Nephron (organoid): Measurements from ENCODE around the gene ADCY10.

Experiments
- H3K27ac Mint-ChIP-seq, 3 experiments: 2 replicates each; pipeline ENCODE4 v1.8.0; 2020; ENCODE audit warnings: mixed read lengths in 3 of 3, mild to moderate bottlenecking in 2 of 3, moderate library complexity in 1 of 3
- H3K27me3 Mint-ChIP-seq: 2 replicates; pipeline ENCODE4 v1.8.0; 2021; ENCODE audit warnings: low read depth, mild to moderate bottlenecking, moderate library complexity, mixed read lengths
- H3K36me3 Mint-ChIP-seq: 2 replicates; pipeline ENCODE4 v1.8.0; 2020; ENCODE audit warnings: low read depth, mixed read lengths
- H3K4me1 Mint-ChIP-seq: 2 replicates; pipeline ENCODE4 v1.8.0; 2020; ENCODE audit warnings: mixed read lengths
- H3K4me3 Mint-ChIP-seq, 3 experiments: 2 replicates each; pipeline ENCODE4 v1.8.0; 2020; ENCODE audit warnings: mild to moderate bottlenecking in 3 of 3, mixed read lengths in 3 of 3, moderate library complexity in 2 of 3
- H3K9me3 Mint-ChIP-seq: 2 replicates; pipeline ENCODE4 v1.8.0; 2020; ENCODE audit warnings: mixed read lengths
- CTCF ChIP-seq, 3 experiments: fragments of 200-600 bp; sonication (generic); IDR thresholded peaks; one replicate each; pipeline ENCODE4 v1.5.0; 2021; ENCODE audit warnings: antibody characterized with exemption in 3 of 3; ENCODE audit not compliant: unreplicated experiment in 3 of 3

Gene ADCY10

DNA sequence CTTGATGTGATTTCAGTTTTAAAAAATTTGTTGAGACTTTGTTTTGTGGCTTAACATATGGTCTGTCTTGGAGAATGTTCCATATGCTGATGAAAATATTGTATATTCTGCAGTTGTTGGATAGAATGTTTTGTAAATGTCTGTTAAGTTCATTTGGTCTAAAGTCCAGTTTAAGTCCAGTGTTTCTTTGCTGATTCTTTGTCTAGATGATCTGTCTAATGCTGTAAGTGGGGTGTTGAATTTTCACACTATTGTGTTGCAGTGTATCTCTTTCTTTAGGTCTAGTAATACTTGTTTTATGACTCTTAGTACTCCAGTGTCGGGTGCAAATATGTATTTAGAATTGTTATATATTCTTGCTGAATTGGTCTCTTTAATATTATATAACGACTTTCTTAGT is 33.8 kb upstream of the ADCY10 start:
- Mint-ChIP-seq H3K4me1 (peaks cover 12% of the 10 kb centered on the region), H3K27me3 (no peaks in the 10 kb centered on the region), H3K27ac (peak overlapping the region in 2 of 3 experiments; percentile 44 to 49), H3K9me3 (peaks cover 24% of the 10 kb centered on the region), H3K36me3 (peaks cover 64% of the 10 kb centered on the region), H3K4me3 (no peak overlapping the region)
- no peak for TF ChIP-seq CTCF (IDR thresholded peaks at IDR 0.05; ENCODE audit: unreplicated experiment in 3 of 3)

DNA sequence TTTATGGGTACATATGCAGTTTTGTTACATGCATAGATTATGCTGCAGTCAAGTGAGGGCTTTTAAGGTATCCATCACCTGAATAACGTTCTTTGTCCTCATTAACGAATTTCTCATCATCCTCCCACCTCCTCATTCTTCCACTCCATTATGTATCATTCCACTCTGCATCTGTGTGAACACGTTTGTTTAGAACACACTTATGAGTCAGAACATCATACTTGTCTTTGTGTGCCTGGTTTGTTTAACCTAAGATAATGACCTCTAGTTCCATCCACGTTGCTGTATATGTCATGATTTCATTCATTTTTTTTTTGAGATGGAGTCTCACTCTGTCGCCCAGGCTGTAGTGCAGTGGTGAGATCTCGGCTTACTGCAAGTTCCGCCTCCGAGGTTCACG is 29.6 kb upstream of the ADCY10 start:
- no peak for TF ChIP-seq CTCF (IDR thresholded peaks at IDR 0.05; ENCODE audit: unreplicated experiment in 3 of 3)
- Mint-ChIP-seq H3K4me3 (no peak overlapping the region), H3K36me3 (peaks cover 51% of the 10 kb centered on the region), H3K9me3 (peaks cover 24% of the 10 kb centered on the region), H3K27me3 (no peaks in the 10 kb centered on the region), H3K27ac (no peak overlapping the region), H3K4me1 (peaks cover 13% of the 10 kb centered on the region)

DNA sequence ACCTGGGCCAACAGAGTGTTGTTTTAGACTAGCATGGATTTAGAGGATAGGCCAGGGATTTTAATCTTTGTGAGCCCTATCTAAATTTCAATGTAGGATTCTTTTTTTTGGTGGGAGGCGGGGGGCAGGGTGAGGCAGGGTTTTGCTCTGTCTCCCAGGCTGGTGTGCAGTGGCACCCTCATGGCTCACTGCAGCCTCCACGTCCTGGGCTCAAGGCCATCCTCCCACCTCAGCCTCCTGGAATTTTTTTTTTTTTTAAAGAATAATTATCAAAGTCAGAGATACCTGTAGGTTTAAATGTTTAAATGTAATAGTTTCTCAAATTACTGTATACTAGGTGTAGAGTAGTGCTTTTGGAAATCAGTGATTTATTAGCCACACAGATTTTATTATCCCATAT is 26.3 kb upstream of the ADCY10 start:
- Mint-ChIP-seq H3K27ac (no peak overlapping the region), H3K36me3 (peaks cover 29% of the 10 kb centered on the region), H3K9me3 (peaks cover 10% of the 10 kb centered on the region), H3K4me3 (no peak overlapping the region), H3K27me3 (no peaks in the 10 kb centered on the region), H3K4me1 (peaks cover 7% of the 10 kb centered on the region)
- TF ChIP-seq CTCF (IDR thresholded peaks at IDR 0.05; ENCODE audit: unreplicated experiment in 3 of 3) = no peak

DNA sequence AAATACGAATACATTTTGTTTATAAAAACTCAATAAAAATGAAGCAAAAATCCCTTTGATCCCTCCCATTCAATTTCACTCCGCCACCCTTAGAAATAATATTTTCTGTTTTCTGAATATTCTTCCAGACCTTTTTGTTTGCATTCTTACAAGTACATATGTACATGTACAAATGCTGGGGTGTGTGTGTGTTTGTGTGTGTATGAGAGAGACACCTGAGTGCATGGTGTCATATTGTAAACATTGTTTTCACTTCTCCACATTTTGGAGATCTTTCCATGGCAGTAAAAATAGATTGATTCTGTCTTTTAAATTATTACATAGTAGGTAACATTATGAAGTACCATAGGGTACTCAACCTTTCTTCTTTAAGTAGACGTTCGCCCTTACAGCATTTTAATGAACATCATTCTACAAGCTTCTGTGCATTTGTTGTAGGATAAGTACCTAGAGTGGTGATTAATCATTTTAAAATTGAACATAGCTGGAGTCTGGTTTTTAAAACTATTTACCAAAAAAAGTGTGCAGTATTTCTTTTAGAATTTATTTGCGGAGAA is 24.2 kb upstream of the ADCY10 start:
- Mint-ChIP-seq H3K4me1 (peaks cover 22% of the 10 kb centered on the region), H3K9me3 (no peaks in the 10 kb centered on the region), H3K36me3 (peaks cover 12% of the 10 kb centered on the region), H3K27ac (peak overlapping the region; percentile 97 to 100 (median 98)), H3K4me3 (peak overlapping the region; percentile 93 to 97 (median 96)), H3K27me3 (no peaks in the 10 kb centered on the region)
- no peak for TF ChIP-seq CTCF (IDR thresholded peaks at IDR 0.05; ENCODE audit: unreplicated experiment in 3 of 3)

DNA sequence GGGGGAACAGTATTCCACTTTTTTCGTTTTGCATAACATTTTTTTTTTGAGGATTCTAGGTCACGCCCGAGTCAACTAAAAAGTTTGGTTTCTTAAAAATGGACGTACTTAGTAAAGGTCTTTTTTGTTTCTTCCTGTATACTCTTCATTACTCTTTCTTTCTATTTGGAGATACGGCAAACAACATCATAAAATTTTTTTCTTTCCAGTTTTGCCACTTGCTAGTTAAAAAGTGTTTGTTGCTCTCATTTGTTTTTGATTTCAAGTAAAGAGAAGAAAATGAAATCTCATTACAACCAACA is 23.7 kb upstream of the ADCY10 start:
- Mint-ChIP-seq H3K4me1 (peaks cover 25% of the 10 kb centered on the region), H3K9me3 (no peaks in the 10 kb centered on the region), H3K27me3 (no peaks in the 10 kb centered on the region), H3K4me3 (peak overlapping the region; percentile 93 to 97 (median 96)), H3K27ac (peak overlapping the region; percentile 97 to 100 (median 98)), H3K36me3 (peaks cover 10% of the 10 kb centered on the region)
- TF ChIP-seq CTCF (IDR thresholded peaks at IDR 0.05; ENCODE audit: unreplicated experiment in 3 of 3) = no peak

GRCh38 chr1:167936930-167937708 is 23.2 kb upstream of the ADCY10 start, which contains the start of gene MPC2:
Gene MPC2 (minus strand): TSS chr1:167937072. CDS start chr1:167935841, 1,231 bp downstream.
- Mint-ChIP-seq H3K4me1 (peaks cover 25% of the 10 kb centered on the region), H3K27ac (peak within 1 kb of the TSS; percentile 97 to 100 (median 100)), H3K27me3 (no peaks in the 10 kb centered on the region), H3K36me3 (peaks cover 10% of the 10 kb centered on the region), H3K4me3 (peak within 1 kb of the TSS; percentile 93 to 97 (median 96)), H3K9me3 (no peaks in the 10 kb centered on the region)
- no peak for TF ChIP-seq CTCF (IDR thresholded peaks at IDR 0.05; ENCODE audit: unreplicated experiment in 3 of 3)
